GM23248 (cell line): ENCODE measurements around the gene NCBP2L.

Experiments
- EZH2 ChIP-seq: fragments of 200-600 bp; sonication (generic); IDR thresholded peaks from 2 replicates; pipeline ENCODE4 v1.6.1; 2018; ENCODE audit warnings: antibody characterized with exemption, mild to moderate bottlenecking; ENCODE audit not compliant: insufficient read depth, poor library complexity, severe bottlenecking
- EZH2phosphoT487 ChIP-seq: fragments of 200-600 bp; sonication (generic); IDR thresholded peaks from 2 replicates; pipeline ENCODE4 v1.6.1; 2018; ENCODE audit warnings: antibody characterized with exemption, moderate library complexity, mild to moderate bottlenecking, low read depth; ENCODE audit not compliant: insufficient read depth

DNA sequence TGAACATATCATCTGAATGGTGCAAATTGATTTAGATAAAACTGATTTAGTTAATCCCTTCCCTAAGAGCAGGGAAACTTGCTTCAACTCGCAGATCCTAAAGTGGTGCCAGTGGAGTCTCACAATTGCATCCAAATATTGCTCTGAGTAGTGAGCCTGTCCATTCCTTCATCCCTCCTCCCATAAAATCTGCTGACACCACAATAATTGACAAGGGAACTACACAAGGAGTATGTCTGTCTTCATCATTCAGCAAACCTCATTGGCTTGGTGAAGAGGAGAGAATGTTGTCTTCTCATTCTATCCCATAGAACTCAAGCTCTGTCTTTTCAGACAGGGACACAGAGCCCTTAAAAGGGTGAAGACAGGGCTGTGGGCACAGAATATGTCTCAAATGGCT lies 52.3 kb downstream of the NCBP2L start:
- TF ChIP-seq EZH2phosphoT487, result no peak
- TF ChIP-seq EZH2, result no peak
